Cortex of kidney (tissue), 1 donor: Measurements from ENCODE around the gene CAMK2A.

Source experiments
- DNase-seq: peaks from one replicate; lab custom pipeline; 2025; lab: John Stamatoyannopoulos, UW

The CAMK2A gene

GRCh38 chr5:150184990-150185912 lies 104.3 kb downstream of the CAMK2A start:
- DNase-seq, result no peak

- no peak for DNase-seq
Measured at GRCh38 chr5:150184006-150184405, 105.6 kb downstream of the CAMK2A start.

GRCh38 chr5:150183436-150183835 lies 106.1 kb downstream of the CAMK2A start:
- DNase-seq, result no peak

- DNase-seq, result no peak
Measured at GRCh38 chr5:150182774-150183173, 106.8 kb downstream of the CAMK2A start.

- no peak for DNase-seq
Measured at GRCh38 chr5:150181766-150182545, 107.6 kb downstream of the CAMK2A start.

GRCh38 chr5:150181027-150181426 lies 108.5 kb downstream of the CAMK2A start:
- DNase-seq, result no peak

GRCh38 chr5:150180241-150181026 lies 109.1 kb downstream of the CAMK2A start:
- DNase-seq, result no peak

GRCh38 chr5:150179019-150179620 lies 110.5 kb downstream of the CAMK2A start:
- no peak for DNase-seq

- no peak for DNase-seq
Measured at GRCh38 chr5:150178262-150178661, 111.3 kb downstream of the CAMK2A start.

- DNase-seq, result no peak
Measured at GRCh38 chr5:150177721-150178120, 111.9 kb downstream of the CAMK2A start.

- DNase-seq, result no peak
Measured at GRCh38 chr5:150176745-150177477, 112.7 kb downstream of the CAMK2A start.

GRCh38 chr5:150175536-150175935 lies 114.0 kb downstream of the CAMK2A start:
- DNase-seq, result no peak

- DNase-seq, result no peak
Measured at GRCh38 chr5:150175076-150175475, 114.5 kb downstream of the CAMK2A start.

GRCh38 chr5:150174285-150174684 lies 115.3 kb downstream of the CAMK2A start:
- DNase-seq, result no peak

GRCh38 chr5:150173161-150173560 lies 116.4 kb downstream of the CAMK2A start:
- DNase-seq, result no peak

GRCh38 chr5:150172556-150172955 lies 117.0 kb downstream of the CAMK2A start:
- no peak for DNase-seq

- DNase-seq, result no peak
Measured at GRCh38 chr5:150172145-150172544, 117.4 kb downstream of the CAMK2A start.
